Naive thymus-derived CD8-positive, alpha-beta T cell (primary cell): Measurements from ENCODE around the gene TRIM50. TPM values are rescaled to one million over a fixed set of nuclear protein-coding genes. Genes with fewer than 3 reads are reported as not detected.

Experiments used
- polyA plus RNA-seq, 3 donors: library from polyadenylated mRNA; unstranded; fragments of 300-500 nt; fragmentation: Illumina TruSeq; gene quantifications; one replicate each; pipeline ENCODE4 v1.2.3, GENCODE V29; 2021
- total RNA-seq, 8 experiments: library from RNA in 2 of 8; stranded (reverse) in 2 of 8; gene quantifications; one replicate each; pipeline ENCODE4 v1.2.3 and lab custom pipeline; 2021 to 2026

The TRIM50 gene
- total and polyA plus RNA-seq, 5 experiments from 2014 or later: 0.25 TPM; not detected in 4

Other genes starting within 250 kb of the TRIM50 start
- gene SPDYE9, start 242.0 kb downstream of the TRIM50 start, total RNA-seq: not detected
- gene SPDYE9, start 242.0 kb downstream of the TRIM50 start, polyA plus RNA-seq: under 1 TPM in 2 of 3 donors, not detected in 1; 0.14 to 0.18 TPM
- gene NSUN5, start 19.3 kb downstream of the TRIM50 start, total RNA-seq: 10 to 100 TPM; 69.8 to 76.1 TPM
- gene NSUN5, start 19.3 kb downstream of the TRIM50 start, polyA plus RNA-seq: 10 to 100 TPM; 37.4 to 60.8 (median 53.2) TPM
- not detected for gene FKBP6, start 79 bp upstream of the TRIM50 start, total RNA-seq
- gene FKBP6, start 79 bp upstream of the TRIM50 start, polyA plus RNA-seq: not detected
- gene FZD9, start 105.7 kb upstream of the TRIM50 start, total RNA-seq: under 1 TPM; 0.16 to 0.31 TPM
- gene FZD9, start 105.7 kb upstream of the TRIM50 start, polyA plus RNA-seq: under 1 TPM in 2 of 3 donors, not detected in 1; 0.07 to 0.52 TPM
- 10 to 100 TPM; 71.5 to 73.0 TPM for gene BAZ1B, start 194.2 kb upstream of the TRIM50 start, total RNA-seq
- 10 to 100 TPM; 12.1 to 27.0 (median 17.0) TPM for gene BAZ1B, start 194.2 kb upstream of the TRIM50 start, polyA plus RNA-seq
- gene BCL7B, start 229.6 kb upstream of the TRIM50 start, total RNA-seq: 10 to 100 TPM; 59.5 to 64.6 TPM
- gene BCL7B, start 229.6 kb upstream of the TRIM50 start, polyA plus RNA-seq: 10 to 100 TPM; 76.6 to 96.3 (median 81.8) TPM